ENCODE results near the gene RAD51. TPM values are rescaled to one million over a fixed set of nuclear protein-coding genes. Genes with fewer than 3 reads are reported as not detected.

Gene RAD51
- total RNA-seq, 1 donor from 2014 or later, result 0.38 TPM

GRCh38 chr15:40756938-40757337 lies 62.0 kb downstream of the RAD51 start:
- ATAC-seq (no peak), DNase-seq (ENCODE audit: low spot score) (no peak)

DNA sequence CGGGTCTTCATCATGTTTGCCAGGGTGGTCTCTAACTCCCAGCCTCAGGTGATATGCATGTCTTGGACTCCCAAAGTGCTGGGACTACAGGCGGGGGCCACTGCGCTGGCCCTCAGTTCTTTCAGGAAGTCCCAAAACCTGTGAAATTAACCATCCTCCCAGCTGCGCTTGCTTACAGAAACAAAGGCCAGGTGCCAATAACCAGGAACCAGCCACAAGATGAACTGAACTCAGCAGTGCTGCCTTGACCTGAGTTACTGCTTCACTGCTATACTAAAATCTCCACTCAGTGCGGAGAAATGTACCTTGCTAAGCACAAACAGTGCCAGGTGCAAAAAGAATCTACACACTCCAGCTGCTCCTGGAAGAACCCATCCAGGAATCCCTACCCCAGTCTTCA lies 65.0 kb downstream of the RAD51 start:
- no peak for DNase-seq (ENCODE audit: low spot score)
- no peak for ATAC-seq

DNA sequence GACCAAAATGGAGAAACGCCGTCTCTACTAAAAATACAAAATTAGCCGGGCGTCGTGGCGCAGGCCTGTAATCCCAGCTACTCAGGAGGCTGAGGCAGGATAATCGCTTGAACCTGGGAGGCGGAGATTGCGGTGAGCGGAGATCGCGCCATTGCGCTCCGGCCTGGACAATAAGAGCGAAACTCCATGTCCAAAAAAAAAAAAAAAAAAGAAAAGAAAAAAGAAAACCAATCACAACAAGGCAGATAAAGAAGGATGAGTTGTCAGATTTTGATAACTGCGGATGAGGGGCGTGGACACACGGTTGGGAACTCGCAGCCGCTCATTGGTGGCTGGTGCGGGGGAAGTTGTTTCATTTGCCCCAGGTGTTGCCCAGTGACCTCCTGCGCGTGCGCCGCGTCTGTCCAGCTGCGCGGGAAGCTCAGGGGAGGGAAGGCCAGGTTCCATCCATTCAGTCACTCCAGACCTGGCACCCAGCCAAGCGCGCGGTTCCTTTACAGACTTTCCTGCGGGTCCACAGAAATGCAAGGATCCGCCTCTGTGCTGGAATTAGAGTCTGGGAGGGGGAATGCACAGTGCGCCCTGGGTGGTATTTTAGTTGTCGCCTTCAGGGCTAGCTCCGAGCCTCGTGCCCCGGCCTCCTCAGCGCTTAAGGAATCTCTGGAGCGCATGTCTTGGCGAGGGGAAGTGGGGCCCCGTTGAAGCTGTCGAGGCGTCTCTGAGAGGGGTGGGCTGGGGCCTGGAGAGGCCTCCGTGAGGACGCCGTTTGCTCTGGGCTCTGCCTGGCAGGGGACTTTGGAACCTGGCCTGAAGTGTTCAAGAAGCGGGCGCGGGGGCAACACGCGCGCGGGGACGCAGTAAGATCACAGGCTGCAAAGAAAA lies 68.2 kb downstream of the RAD51 start:
- peak; percentile 93 for DNase-seq (ENCODE audit: low spot score)
- peak; percentile 52 for ATAC-seq

- peak; percentile 79 for ATAC-seq
- DNase-seq (ENCODE audit: low spot score), result peak; percentile 93
These were observed 69.0 kb downstream of the RAD51 start, which contains the start of gene GCHFR for GRCh38 chr15:40763801-40764628. TSS of gene GCHFR (plus strand) at chr15:40764068. CDS start at chr15:40764181, 113 bp downstream.

DNA sequence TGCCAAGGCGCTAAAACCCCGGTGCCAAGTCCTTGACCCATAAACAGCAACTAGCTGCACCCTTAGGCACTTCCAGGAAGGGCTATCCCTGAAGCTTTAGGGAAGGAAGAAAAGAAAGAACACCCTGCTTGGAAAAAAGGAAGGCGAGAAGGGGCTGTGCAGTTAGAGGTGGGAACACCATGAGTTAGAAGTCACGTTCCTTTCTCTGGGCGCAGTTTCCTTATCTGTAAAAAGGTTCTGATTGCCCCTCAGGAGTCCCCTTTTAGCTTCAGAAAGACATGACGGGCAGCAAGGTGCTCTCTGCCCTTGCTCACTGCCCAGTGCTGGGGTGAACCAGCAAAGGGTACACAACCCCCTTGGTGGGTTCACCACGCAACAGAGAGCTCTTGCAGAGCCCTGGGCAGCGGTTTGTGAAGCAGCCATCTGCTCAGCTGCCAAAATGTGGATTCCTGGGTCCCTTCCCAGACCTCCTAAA lies 69.7 kb downstream of the RAD51 start:
- ATAC-seq (peak; percentile 2), DNase-seq (ENCODE audit: low spot score) (no peak)

- ATAC-seq (no peak), DNase-seq (ENCODE audit: low spot score) (no peak)
These were observed 71.3 kb downstream of the RAD51 start for GRCh38 chr15:40766194-40766815.

DNA sequence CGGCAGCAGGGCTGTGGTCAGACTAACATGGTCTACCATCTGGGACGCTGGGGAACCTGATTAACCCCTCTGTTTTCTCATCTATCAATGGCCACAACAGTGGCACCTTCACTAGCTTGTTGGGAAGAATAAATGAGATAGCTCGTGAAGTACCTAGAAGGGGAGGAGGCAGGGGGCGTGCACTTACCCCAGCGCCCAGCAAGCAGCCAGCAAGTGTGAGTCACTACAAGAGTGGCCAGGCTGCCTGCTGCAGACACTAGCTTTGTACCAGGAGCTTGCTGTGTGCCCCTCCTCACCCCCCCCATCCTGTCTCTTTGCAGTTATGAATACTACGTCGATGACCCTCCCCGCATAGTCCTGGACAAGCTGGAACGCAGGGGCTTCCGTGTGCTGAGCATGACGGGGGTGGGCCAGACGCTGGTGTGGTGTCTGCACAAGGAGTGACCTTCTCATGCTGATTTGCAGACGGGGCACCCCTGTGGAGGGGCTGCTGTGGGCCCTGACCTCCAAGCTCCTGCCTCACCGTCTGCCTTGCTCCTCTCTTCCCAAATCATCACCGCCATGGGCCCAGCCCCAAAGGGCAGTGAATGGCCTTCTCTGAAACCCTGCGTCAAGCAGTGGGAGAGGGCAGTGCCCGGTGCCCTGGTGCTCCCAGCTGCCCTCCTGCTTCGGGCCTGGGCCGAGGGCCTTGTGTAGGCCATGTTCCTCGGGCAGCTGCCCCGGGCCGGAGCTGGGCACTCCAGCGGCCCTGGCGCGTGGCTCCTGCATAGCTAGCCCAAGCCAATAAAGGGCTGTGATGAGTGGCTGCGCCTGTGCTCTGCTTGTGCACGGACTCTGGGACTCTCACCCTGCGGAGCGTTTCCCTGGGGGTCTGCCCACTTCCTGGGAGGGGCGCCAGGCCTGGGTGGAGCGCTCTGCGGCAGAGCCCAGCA lies 72.2 kb downstream of the RAD51 start:
- DNase-seq (ENCODE audit: low spot score) (no peak), ATAC-seq (no peak)

- ATAC-seq (no peak), DNase-seq (ENCODE audit: low spot score) (no peak)
These were observed 73.0 kb downstream of the RAD51 start for GRCh38 chr15:40767838-40768500.

GRCh38 chr15:40768521-40769273 lies 73.7 kb downstream of the RAD51 start:
- no peak for DNase-seq (ENCODE audit: low spot score)
- ATAC-seq, result no peak

DNA sequence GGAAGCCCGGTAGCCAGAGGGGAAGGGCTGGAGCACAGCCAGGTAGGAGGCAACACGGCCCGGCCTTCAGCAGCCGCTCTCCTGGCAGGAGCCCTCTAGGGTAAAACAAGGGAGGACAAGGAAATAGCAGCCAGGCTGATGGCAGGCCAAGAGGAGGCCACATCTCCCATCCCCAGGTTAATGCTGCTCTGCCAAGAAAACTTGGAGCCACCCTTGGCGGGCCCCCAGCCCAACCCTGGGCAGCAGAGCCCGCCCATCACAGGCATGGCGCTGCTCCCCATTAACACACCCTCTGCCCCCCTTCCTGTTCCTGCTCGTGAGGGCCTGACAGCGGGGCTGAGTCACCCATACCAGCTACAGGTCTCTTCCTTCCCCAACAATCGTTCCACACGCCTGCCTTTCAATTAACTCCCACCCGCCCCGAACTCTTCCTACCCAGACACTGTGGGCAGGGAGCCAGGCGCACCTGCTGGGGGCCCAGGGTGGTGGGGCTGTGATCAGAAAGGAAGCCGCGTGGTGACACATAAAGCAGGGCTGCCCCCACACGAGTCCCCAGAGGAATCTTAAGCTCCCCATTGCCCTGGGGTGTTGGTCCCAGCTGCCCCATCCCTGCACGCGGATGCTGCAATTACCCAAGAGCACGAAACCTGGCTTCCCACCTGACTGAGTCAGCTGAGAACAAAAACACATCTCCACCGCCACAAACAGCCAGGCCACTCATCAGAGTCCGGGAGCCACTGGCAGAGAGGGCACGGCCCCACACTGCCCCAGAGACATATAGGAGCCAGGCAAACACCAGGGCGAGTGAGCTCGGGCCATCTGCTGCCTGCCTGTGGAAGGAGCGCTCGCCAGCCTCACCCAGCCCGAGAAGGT lies 74.5 kb downstream of the RAD51 start, which contains the start of gene C15orf62:
TSS of gene C15orf62 (plus strand) at position 707 of the 873 bp plus-strand sequence. CDS start 516 bp downstream, outside the sequence.
- DNase-seq (ENCODE audit: low spot score), result no peak
- ATAC-seq, result no peak

- no peak for ATAC-seq
- DNase-seq (ENCODE audit: low spot score), result no peak
These were observed 75.3 kb downstream of the RAD51 start for GRCh38 chr15:40770147-40770721.

- ATAC-seq, result peak; percentile 82
- peak; percentile 90 for DNase-seq (ENCODE audit: low spot score)
These were observed 76.3 kb downstream of the RAD51 start for GRCh38 chr15:40771242-40771641.

DNA sequence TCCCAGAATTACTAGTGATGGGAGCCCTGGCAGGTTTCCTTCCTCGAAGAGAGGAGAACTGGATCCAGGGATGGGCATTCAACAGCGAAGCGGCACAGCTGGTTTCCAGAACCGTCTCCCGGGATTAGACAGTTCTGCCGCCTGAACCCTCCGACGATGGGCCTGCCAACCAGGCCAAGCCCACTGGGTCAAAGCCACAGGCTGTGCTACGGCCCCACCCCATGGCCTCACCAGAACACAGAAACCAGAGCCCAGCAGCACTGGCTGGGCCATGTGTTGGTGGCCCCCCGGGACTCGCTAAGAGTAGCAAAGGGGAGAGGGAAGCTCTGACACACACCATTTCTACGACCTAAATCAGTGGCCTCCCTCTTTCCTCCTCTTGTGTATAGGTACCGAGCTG lies 77.0 kb downstream of the RAD51 start:
- DNase-seq (ENCODE audit: low spot score) (no peak), ATAC-seq (no peak)

DNA sequence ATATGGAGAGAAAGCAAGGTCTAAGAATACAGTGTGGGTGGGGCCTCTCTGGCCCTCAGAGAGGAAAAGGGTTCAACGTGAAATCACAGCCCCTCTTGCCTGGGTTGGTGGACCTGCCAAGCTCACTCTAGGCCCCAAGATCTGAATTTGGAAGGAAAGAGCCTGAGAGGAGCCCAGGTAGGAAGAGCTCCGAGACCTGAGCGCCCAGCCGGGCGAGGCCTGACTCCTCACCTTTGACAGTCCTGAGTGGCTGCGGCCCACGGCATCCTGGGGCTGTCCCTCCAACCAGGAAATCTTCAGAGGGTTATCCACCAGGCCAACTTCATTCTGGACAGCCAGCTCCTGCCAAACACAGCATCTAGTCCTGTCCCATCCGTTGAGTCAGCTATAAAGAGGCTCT lies 78.5 kb downstream of the RAD51 start:
- ATAC-seq (no peak), DNase-seq (ENCODE audit: low spot score) (no peak)

GRCh38 chr15:40773902-40774301 lies 78.9 kb downstream of the RAD51 start:
- ATAC-seq (no peak), DNase-seq (ENCODE audit: low spot score) (no peak)

DNA sequence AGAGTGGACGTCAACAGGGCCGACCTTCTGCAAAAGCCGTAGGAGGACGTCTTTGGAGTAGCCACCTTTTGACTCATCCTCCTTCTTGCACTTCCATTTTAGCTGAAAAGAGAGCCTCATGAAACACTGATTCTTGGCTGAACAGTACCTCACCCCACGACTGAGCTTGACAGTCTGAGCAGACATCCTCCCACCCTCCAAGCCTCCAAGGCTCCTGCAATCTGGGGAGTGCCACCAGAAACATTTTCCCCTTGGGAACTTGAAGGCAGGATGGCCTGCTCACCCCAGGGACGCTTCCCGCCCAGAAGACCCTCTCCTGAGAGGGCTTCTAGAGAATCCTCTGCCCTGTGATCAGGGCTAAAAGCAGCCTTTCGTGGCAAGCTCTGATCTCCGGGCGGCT lies 80.0 kb downstream of the RAD51 start:
- no peak for DNase-seq (ENCODE audit: low spot score)
- ATAC-seq, result no peak

All from left lobe of liver (tissue), 2 donors.